GM12878 (cell line): ENCODE results near the gene SYNGAP1. TPM values are rescaled to one million over a fixed set of nuclear protein-coding genes. Genes with fewer than 3 reads are reported as not detected.

ENCODE experiments used
- ASH2L ChIP-seq: fragments of 300-600, 200-600 bp; sonication (generic); IDR thresholded peaks from 2 replicates; pipeline ENCODE4 v1.6.1; 2017; ENCODE audit warnings: low read depth, mild to moderate bottlenecking, borderline replicate concordance
- BCL11A ChIP-seq: IDR thresholded peaks from 2 replicates; pipeline ENCODE4 v1.6.1; 2011; ENCODE audit warnings: low read depth, low read length
- CHD1 ChIP-seq: IDR thresholded peaks from 2 replicates; pipeline ENCODE4 v1.6.1; 2012; ENCODE audit warnings: low read depth, low read length, improper control_type of control experiment
- E2F4 ChIP-seq: IDR thresholded peaks from 2 replicates; pipeline ENCODE4 v1.6.1; 2012; ENCODE audit warnings: low read depth, low read length, improper control_type of control experiment
- EED ChIP-seq: sonication (generic); IDR thresholded peaks from 2 replicates; pipeline ENCODE4 v1.6.1; 2016; ENCODE audit warnings: antibody characterized with exemption, low read depth
- ESRRA ChIP-seq: IDR thresholded peaks from 2 replicates; pipeline ENCODE4 v1.6.1; 2012; ENCODE audit warnings: mild to moderate bottlenecking, low read length, improper control_type of control experiment
- EZH2 ChIP-seq: IDR thresholded peaks from 2 replicates; pipeline ENCODE4 v1.6.1; 2012; ENCODE audit warnings: low read depth, mild to moderate bottlenecking, control low read depth, inconsistent platforms, low read length, borderline replicate concordance; ENCODE audit not compliant: control insufficient read depth
- GABPA ChIP-seq: IDR thresholded peaks from 2 replicates; pipeline ENCODE4 v1.6.1; 2014; ENCODE audit warnings: antibody characterized with exemption, low read depth, mild to moderate bottlenecking, inconsistent platforms
- IKZF1 ChIP-seq: fragments of 450-650 bp; conservative IDR thresholded peaks from 2 replicates; pipeline ENCODE4 v1.6.1; 2017; ENCODE audit warnings: antibody characterized with exemption, mild to moderate bottlenecking
- JUNB ChIP-seq: IDR thresholded peaks from 2 replicates; pipeline ENCODE4 v1.6.1; 2016; ENCODE audit warnings: antibody characterized with exemption, mild to moderate bottlenecking
- JUND ChIP-seq: IDR thresholded peaks from 2 replicates; pipeline ENCODE4 v1.6.1; 2012; ENCODE audit warnings: low read depth, mild to moderate bottlenecking, low read length, improper control_type of control experiment, moderate library complexity
- TAF1 ChIP-seq: IDR thresholded peaks from 2 replicates; pipeline ENCODE4 v1.6.1; 2011; ENCODE audit warnings: mild to moderate bottlenecking, low read depth, low read length, borderline replicate concordance
- WRNIP1 ChIP-seq: IDR thresholded peaks from 2 replicates; pipeline ENCODE4 v1.6.1; 2011; ENCODE audit warnings: low read depth, low read length, improper control_type of control experiment, borderline replicate concordance
- ZBTB4 ChIP-seq: fragments of 450-650 bp; formaldehyde crosslinking; IDR thresholded peaks from 2 replicates; pipeline ENCODE4 v1.4.0; 2022; ENCODE audit warnings: mild to moderate bottlenecking, moderate library complexity
- ZBTB40 ChIP-seq: fragments of 450-650 bp; IDR thresholded peaks from 2 replicates; pipeline ENCODE4 v1.6.1; 2016; ENCODE audit warnings: mild to moderate bottlenecking, moderate library complexity, borderline replicate concordance
- ZNF217 ChIP-seq: fragments of 450-650 bp; IDR thresholded peaks from 2 replicates; pipeline ENCODE4 v1.6.1; 2017; ENCODE audit warnings: antibody characterized with exemption, mild to moderate bottlenecking
- ZNF24 ChIP-seq: fragments of 450-650 bp; IDR thresholded peaks from 2 replicates; pipeline ENCODE4 v1.6.1; 2017; ENCODE audit warnings: antibody characterized with exemption, mild to moderate bottlenecking
- ZNF384 ChIP-seq: IDR thresholded peaks from 2 replicates; pipeline ENCODE4 v1.6.1; 2012; ENCODE audit warnings: low read depth, mild to moderate bottlenecking, low read length, improper control_type of control experiment, borderline replicate concordance
- ZSCAN29 ChIP-seq: fragments of 450-650 bp; IDR thresholded peaks from 2 replicates; pipeline ENCODE4 v1.6.1; 2017; ENCODE audit warnings: mild to moderate bottlenecking, moderate library complexity
- polyA plus RNA-seq, 11 experiments: library from polyadenylated mRNA; depleted of rRNA in 4 of 11; unstranded in 6 of 11; stranded (reverse) in 5 of 11; fragments of >200 nt; fragmentation: Nextera tagmentation in 4 of 11; fragmentation: Illumina TruSeq in 1 of 11; extraction: Ambion mirVana in 4 of 11; extraction: Trizol in 1 of 11; gene quantifications; 1 replicate in 1 of 11; 2 replicates in 10 of 11; pipeline versions ENCODE4 v1.2.1 to v1.2.3, GENCODE V29; 2011 to 2016; ENCODE audit warnings: inconsistent platforms in 2 of 11, missing spikeins in 2 of 11, low read depth in 1 of 11
- total RNA-seq, 4 experiments: library from RNA; depleted of rRNA in 3 of 4; stranded (reverse); fragments of >200 nt in 3 of 4; fragmentation: Illumina TruSeq in 1 of 4; extraction: Trizol in 1 of 4; gene quantifications; 2 replicates each; pipeline versions ENCODE4 v1.2.1 to v1.2.3, GENCODE V29; 2013 to 2021
- TF ChIP-seq, protein P1 (sequence below): fragments of 450-650 bp; IDR thresholded peaks from 2 replicates; pipeline ENCODE4 v1.6.1; 2018; ENCODE audit warnings: mild to moderate bottlenecking, low read depth, moderate library complexity; ENCODE audit not compliant: partially characterized antibody

The SYNGAP1 gene
- total and polyA plus RNA-seq, 10 of the 15 experiments (the other 5 are each of a cell fraction or from before 2014, with no cell fraction given): 0.05 to 9.2 (median 1.2) TPM

DNA sequence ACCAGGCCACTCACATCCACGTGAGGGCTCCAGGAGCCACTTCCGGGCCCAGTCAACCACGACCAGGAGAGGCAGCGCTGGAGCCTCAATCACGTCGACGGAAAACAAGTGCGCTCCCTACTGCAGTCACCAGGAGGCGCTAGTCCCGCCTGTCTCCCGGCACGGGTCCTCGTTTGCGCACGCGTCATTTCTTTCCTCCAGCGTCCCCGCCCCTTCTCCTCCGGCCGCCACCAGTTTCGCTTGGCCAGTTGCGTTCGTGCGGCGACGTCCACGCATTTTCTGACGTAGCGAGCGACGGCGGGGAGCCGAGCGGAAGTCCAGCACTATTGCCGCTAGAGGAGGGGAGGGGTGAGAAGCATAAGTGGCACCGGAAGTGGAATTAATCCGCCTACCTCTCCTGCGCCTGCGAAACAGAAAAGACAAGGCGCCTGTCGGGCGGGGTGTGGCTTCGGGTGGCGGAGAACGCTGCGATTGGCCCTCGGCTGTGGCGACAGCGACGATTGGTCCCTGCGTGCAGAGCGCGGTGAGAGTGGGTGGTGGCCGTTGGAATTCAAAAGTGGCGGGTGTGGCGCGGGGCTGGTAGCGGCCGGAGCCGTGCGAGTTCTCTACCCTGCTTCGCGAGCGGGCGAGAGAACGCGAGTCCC is 28.5 kb upstream of the SYNGAP1 start, which contains the start of gene KIFC1 (continued):
- TF ChIP-seq JUND: no peak
- no peak for TF ChIP-seq ZSCAN29
- peak; percentile 90 for TF ChIP-seq IKZF1
- TF ChIP-seq ESRRA: no peak
- TF ChIP-seq ZNF217: no peak
- TF ChIP-seq ZBTB4 (CRISPR knock-in tag): no peak
- peak; percentile 91 for TF ChIP-seq ZBTB40
- peak; percentile 86 for TF ChIP-seq GABPA
- no peak for TF ChIP-seq WRNIP1
- no peak for TF ChIP-seq JUNB
- no peak for TF ChIP-seq CHD1
- peak; percentile 96 for TF ChIP-seq ZNF24
- TF ChIP-seq, protein P1, sequence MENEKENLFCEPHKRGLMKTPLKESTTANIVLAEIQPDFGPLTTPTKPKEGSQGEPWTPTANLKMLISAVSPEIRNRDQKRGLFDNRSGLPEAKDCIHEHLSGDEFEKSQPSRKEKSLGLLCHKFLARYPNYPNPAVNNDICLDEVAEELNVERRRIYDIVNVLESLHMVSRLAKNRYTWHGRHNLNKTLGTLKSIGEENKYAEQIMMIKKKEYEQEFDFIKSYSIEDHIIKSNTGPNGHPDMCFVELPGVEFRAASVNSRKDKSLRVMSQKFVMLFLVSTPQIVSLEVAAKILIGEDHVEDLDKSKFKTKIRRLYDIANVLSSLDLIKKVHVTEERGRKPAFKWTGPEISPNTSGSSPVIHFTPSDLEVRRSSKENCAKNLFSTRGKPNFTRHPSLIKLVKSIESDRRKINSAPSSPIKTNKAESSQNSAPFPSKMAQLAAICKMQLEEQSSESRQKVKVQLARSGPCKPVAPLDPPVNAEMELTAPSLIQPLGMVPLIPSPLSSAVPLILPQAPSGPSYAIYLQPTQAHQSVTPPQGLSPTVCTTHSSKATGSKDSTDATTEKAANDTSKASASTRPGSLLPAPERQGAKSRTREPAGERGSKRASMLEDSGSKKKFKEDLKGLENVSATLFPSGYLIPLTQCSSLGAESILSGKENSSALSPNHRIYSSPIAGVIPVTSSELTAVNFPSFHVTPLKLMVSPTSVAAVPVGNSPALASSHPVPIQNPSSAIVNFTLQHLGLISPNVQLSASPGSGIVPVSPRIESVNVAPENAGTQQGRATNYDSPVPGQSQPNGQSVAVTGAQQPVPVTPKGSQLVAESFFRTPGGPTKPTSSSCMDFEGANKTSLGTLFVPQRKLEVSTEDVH: no peak
- TF ChIP-seq BCL11A: no peak
- 0 out of 2 replicates have a peak, but pooled peaks have one; percentile 25 for TF ChIP-seq ASH2L
- no peak for TF ChIP-seq EZH2
- TF ChIP-seq ZNF384: no peak
- TF ChIP-seq TAF1: no peak
- TF ChIP-seq EED: peak; percentile 60; the same call in 1 of the 2 replicates
- peak; percentile 94 for TF ChIP-seq E2F4
